OCI-LY7 (cell line): ENCODE data around the gene PRELP.

ENCODE experiments used
- EZH2phosphoT487 ChIP-seq: fragments of 200-600 bp; sonication (generic); IDR thresholded peaks from 2 replicates; pipeline ENCODE4 v1.6.1; 2018; ENCODE audit warnings: low read depth, borderline replicate concordance, mild to moderate bottlenecking, mixed run types, antibody characterized with exemption, low read length, moderate library complexity, mixed read lengths
- TF ChIP-seq, protein P1 (sequence below): fragments of 200-600 bp; sonication (generic); conservative IDR thresholded peaks from 2 replicates; pipeline ENCODE4 v1.5.1; 2014; ENCODE audit warnings: mild to moderate bottlenecking, antibody characterized with exemption, low read length, moderate library complexity, mixed read lengths

DNA sequence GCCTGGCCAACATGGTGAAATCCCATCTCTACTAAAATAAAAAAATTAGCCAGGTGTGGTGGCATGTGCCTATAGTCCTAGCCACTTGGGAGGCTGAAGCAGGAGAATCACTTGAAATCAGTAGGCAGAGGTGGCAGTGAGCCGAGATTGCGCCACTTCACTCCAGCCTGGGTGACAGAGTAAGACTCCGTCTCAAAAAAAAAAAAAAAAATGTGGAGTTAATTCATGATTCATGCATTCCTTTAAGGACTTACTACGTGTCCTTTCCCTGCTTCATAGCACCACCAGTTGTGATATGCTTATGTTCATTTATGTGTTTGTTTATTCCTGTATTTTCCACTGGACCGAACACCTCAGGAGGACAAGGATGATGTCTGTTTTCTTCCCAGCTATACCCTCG is 12.7 kb upstream of the PRELP start:
- TF ChIP-seq, protein P1, sequence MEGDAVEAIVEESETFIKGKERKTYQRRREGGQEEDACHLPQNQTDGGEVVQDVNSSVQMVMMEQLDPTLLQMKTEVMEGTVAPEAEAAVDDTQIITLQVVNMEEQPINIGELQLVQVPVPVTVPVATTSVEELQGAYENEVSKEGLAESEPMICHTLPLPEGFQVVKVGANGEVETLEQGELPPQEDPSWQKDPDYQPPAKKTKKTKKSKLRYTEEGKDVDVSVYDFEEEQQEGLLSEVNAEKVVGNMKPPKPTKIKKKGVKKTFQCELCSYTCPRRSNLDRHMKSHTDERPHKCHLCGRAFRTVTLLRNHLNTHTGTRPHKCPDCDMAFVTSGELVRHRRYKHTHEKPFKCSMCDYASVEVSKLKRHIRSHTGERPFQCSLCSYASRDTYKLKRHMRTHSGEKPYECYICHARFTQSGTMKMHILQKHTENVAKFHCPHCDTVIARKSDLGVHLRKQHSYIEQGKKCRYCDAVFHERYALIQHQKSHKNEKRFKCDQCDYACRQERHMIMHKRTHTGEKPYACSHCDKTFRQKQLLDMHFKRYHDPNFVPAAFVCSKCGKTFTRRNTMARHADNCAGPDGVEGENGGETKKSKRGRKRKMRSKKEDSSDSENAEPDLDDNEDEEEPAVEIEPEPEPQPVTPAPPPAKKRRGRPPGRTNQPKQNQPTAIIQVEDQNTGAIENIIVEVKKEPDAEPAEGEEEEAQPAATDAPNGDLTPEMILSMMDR, result no peak
- no peak for TF ChIP-seq EZH2phosphoT487
